Uterus (tissue), 2 donors: ENCODE results near the gene NELL2.

ENCODE experiments used
- POLR2A ChIP-seq, 2 donors: fragments of 450-650 bp; IDR thresholded peaks; one replicate each; pipeline ENCODE4 v1.6.1; 2016; ENCODE audit warnings: antibody characterized with exemption in 2 of 2, mild to moderate bottlenecking in 1 of 2, moderate library complexity in 1 of 2
- TF ChIP-seq, protein P1 (sequence below), 4 experiments: fragments of 200-600 bp in 2 of 4; fragments of 450-650 bp in 2 of 4; sonication (generic) in 2 of 4; IDR thresholded peaks; one replicate each; pipeline ENCODE4 v1.5.1; 2016 to 2019; ENCODE audit warnings: antibody characterized with exemption in 4 of 4, mild to moderate bottlenecking in 2 of 4, moderate library complexity in 1 of 4

DNA sequence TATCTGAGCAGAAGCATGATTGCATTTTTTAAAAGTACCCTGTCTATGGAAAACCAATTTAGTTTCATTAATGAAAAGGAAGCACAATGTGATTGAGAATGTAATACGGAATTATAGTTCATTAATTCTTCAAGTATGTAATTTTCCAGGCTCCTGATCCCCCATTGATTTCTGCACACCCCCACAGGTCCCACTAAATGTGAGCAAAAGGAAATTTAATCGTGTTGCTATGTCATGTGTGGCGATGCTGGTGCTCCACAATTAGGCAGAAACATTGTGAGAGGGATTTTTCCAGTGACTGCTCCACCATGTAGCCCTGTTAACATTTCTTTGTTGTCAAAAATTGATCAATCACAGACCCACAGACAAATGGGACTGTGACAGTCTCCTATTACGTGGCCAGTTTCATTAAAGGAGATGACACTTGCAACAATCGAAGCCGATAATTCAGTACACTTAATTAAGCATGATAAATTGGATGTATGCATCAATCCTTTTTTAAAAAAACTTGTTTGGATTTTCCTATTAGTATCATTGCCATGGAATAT is 306.0 kb downstream of the NELL2 start:
- TF ChIP-seq, protein P1, sequence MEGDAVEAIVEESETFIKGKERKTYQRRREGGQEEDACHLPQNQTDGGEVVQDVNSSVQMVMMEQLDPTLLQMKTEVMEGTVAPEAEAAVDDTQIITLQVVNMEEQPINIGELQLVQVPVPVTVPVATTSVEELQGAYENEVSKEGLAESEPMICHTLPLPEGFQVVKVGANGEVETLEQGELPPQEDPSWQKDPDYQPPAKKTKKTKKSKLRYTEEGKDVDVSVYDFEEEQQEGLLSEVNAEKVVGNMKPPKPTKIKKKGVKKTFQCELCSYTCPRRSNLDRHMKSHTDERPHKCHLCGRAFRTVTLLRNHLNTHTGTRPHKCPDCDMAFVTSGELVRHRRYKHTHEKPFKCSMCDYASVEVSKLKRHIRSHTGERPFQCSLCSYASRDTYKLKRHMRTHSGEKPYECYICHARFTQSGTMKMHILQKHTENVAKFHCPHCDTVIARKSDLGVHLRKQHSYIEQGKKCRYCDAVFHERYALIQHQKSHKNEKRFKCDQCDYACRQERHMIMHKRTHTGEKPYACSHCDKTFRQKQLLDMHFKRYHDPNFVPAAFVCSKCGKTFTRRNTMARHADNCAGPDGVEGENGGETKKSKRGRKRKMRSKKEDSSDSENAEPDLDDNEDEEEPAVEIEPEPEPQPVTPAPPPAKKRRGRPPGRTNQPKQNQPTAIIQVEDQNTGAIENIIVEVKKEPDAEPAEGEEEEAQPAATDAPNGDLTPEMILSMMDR (IDR thresholded peaks at IDR 0.05), result no peak
- no peak for TF ChIP-seq POLR2A (IDR thresholded peaks at IDR 0.05)
